Neural progenitor cell (in vitro differentiated cells): ENCODE measurements around the gene MYLK. TPM values are rescaled to one million over a fixed set of nuclear protein-coding genes. Genes with fewer than 3 reads are reported as not detected.

ENCODE experiments used
- DNase-seq: peaks from one replicate; pipeline ENCODE4 v3.0.0-alpha.2; 2016; ENCODE audit warnings: low spot score
- H2AFZ ChIP-seq: fragments of 200-600 bp; sonication (generic); replicated peaks from 2 replicates; pipeline ENCODE4 v1.6.1; 2016; ENCODE audit warnings: antibody characterized with exemption
- H3F3A ChIP-seq: fragments of 200-600 bp; sonication (generic); 2 replicates; pipeline ENCODE4 v1.6.1; 2016; ENCODE audit warnings: antibody characterized with exemption, low read depth
- H3K27ac ChIP-seq: fragments of 200-600 bp; sonication (generic); 2 replicates; pipeline ENCODE4 v1.5.1; 2016; ENCODE audit warnings: mild to moderate bottlenecking
- H3K27me3 ChIP-seq: fragments of 200-600 bp; sonication (generic); 2 replicates; pipeline ENCODE4 v1.6.1; 2016; ENCODE audit warnings: mild to moderate bottlenecking, moderate library complexity
- H3K36me3 ChIP-seq: fragments of 200-600 bp; sonication (generic); 2 replicates; pipeline ENCODE4 v1.5.1; 2016
- H3K4me1 ChIP-seq: fragments of 200-600 bp; sonication (generic); 2 replicates; pipeline ENCODE4 v1.6.1; 2016; ENCODE audit warnings: mixed run types
- H3K4me2 ChIP-seq: fragments of 200-600 bp; sonication (generic); 2 replicates; pipeline ENCODE4 v1.6.1; 2016
- H3K4me3 ChIP-seq: fragments of 200-600 bp; sonication (generic); 2 replicates; pipeline ENCODE4 v1.5.1; 2016
- H3K79me2 ChIP-seq: fragments of 200-600 bp; sonication (generic); 2 replicates; pipeline ENCODE4 v1.6.1; 2016; ENCODE audit warnings: low read depth
- H3K9ac ChIP-seq: fragments of 200-600 bp; sonication (generic); 2 replicates; pipeline ENCODE4 v1.6.1; 2016
- H3K9me3 ChIP-seq: fragments of 200-600 bp; sonication (generic); 2 replicates; pipeline ENCODE4 v1.5.1; 2016; ENCODE audit warnings: low read depth
- H4K20me1 ChIP-seq: fragments of 200-600 bp; sonication (generic); 2 replicates; pipeline ENCODE4 v1.6.1; 2016; ENCODE audit warnings: low read depth
- H3K27ac Mint-ChIP-seq: 3 replicates; pipeline ENCODE4 v1.8.0; 2021; ENCODE audit warnings: mixed read lengths
- H3K27me3 Mint-ChIP-seq: 2 replicates; pipeline ENCODE4 v1.8.0; 2022; ENCODE audit warnings: low read depth, mild to moderate bottlenecking, inconsistent platforms, moderate library complexity, mixed read lengths; ENCODE audit not compliant: insufficient read depth
- H3K36me3 Mint-ChIP-seq: 3 replicates; pipeline ENCODE4 v1.8.0; 2021; ENCODE audit warnings: mixed read lengths
- H3K4me1 Mint-ChIP-seq: 3 replicates; pipeline ENCODE4 v1.8.0; 2021; ENCODE audit warnings: mixed read lengths
- H3K4me3 Mint-ChIP-seq: 3 replicates; pipeline ENCODE4 v1.8.0; 2021; ENCODE audit warnings: mild to moderate bottlenecking, moderate library complexity, mixed read lengths
- H3K9me3 Mint-ChIP-seq: 3 replicates; pipeline ENCODE4 v1.8.0; 2020; ENCODE audit warnings: mixed read lengths
- EZH2 ChIP-seq: fragments of 200-600 bp; sonication (generic); IDR thresholded peaks from 2 replicates; pipeline ENCODE4 v1.6.1; 2017; ENCODE audit warnings: antibody characterized with exemption, mild to moderate bottlenecking, moderate library complexity
- EZH2phosphoT487 ChIP-seq: fragments of 200-600 bp; sonication (generic); IDR thresholded peaks from 2 replicates; pipeline ENCODE4 v1.6.1; 2017; ENCODE audit warnings: antibody characterized with exemption
- total RNA-seq: library from RNA; depleted of rRNA; stranded (reverse); fragments of >200 nt; gene quantifications from 2 replicates; pipeline ENCODE4 v1.2.3, GENCODE V29; 2015; ENCODE audit warnings: low replicate concordance
- TF ChIP-seq, protein P1 (sequence below): fragments of 200-600 bp; sonication (generic); IDR thresholded peaks from 2 replicates; pipeline ENCODE4 v1.5.1; 2017; ENCODE audit warnings: antibody characterized with exemption, mild to moderate bottlenecking

The MYLK gene
- total RNA-seq, 1 donor from 2014 or later: 28.4 TPM

DNA sequence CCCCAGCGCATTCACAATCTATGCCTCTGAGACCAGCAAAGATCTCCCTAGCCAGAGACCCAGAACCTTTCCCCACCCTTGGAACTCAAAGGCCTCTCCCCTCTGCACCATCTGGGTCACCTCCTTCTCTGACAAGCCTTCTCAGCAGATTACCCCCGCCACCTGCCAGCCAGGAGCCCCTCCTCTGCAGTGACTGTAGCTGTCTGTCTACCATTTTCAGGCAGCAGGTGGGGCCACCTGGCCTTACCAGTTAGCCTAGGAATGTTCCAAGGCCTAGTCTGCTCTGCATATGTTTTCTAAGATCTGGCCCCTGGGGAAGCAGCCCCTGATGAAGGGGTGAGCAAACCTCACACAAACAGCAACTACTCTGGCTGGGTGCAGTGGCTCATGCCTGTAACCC lies 2.4 kb downstream of the MYLK start:
- H3F3A ChIP-seq: peaks cover 32% of the 10 kb centered on the region
- H3K9ac ChIP-seq: no peak overlapping the region
- DNase-seq: no peak
- Mint-ChIP-seq H3K4me1 (peaks cover 52% of the 10 kb centered on the region), H3K4me3 (peak overlapping the region; percentile 57), H3K27ac (peak overlapping the region; percentile 43), H3K36me3 (peaks cover 12% of the 10 kb centered on the region), H3K27me3 (peaks cover 4% of the 10 kb centered on the region), H3K9me3 (no peaks in the 10 kb centered on the region)
- no peaks in the 10 kb centered on the region for H3K9me3 ChIP-seq
- no peak overlapping the region for H3K27ac ChIP-seq
- peak overlapping the region; percentile 39 for H3K4me2 ChIP-seq
- H3K79me2 ChIP-seq: peaks cover 17% of the 10 kb centered on the region
- no peaks in the 10 kb centered on the region for H4K20me1 ChIP-seq
- TF ChIP-seq EZH2: no peak
- TF ChIP-seq, protein P1, sequence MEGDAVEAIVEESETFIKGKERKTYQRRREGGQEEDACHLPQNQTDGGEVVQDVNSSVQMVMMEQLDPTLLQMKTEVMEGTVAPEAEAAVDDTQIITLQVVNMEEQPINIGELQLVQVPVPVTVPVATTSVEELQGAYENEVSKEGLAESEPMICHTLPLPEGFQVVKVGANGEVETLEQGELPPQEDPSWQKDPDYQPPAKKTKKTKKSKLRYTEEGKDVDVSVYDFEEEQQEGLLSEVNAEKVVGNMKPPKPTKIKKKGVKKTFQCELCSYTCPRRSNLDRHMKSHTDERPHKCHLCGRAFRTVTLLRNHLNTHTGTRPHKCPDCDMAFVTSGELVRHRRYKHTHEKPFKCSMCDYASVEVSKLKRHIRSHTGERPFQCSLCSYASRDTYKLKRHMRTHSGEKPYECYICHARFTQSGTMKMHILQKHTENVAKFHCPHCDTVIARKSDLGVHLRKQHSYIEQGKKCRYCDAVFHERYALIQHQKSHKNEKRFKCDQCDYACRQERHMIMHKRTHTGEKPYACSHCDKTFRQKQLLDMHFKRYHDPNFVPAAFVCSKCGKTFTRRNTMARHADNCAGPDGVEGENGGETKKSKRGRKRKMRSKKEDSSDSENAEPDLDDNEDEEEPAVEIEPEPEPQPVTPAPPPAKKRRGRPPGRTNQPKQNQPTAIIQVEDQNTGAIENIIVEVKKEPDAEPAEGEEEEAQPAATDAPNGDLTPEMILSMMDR: no peak
- no peak for TF ChIP-seq EZH2phosphoT487
- H3K4me3 ChIP-seq: no peak overlapping the region
- H2AFZ ChIP-seq: no peak overlapping the region
- peaks cover 5% of the 10 kb centered on the region for H3K27me3 ChIP-seq
- no peaks in the 10 kb centered on the region for H3K36me3 ChIP-seq
- peaks cover 36% of the 10 kb centered on the region for H3K4me1 ChIP-seq

- Histone ChIP-seq H3K27ac (no peak overlapping the region), H3K4me1 (peaks cover 38% of the 10 kb centered on the region), H3F3A (peaks cover 32% of the 10 kb centered on the region), H2AFZ (no peak overlapping the region), H3K27me3 (peaks cover 5% of the 10 kb centered on the region), H3K4me2 (peak overlapping the region; percentile 54), H3K79me2 (peaks cover 17% of the 10 kb centered on the region), H3K9me3 (no peaks in the 10 kb centered on the region), H3K4me3 (no peak overlapping the region), H3K9ac (no peak overlapping the region), H3K36me3 (no peaks in the 10 kb centered on the region), H4K20me1 (no peaks in the 10 kb centered on the region)
- H3K4me1 Mint-ChIP-seq: peaks cover 52% of the 10 kb centered on the region
- H3K9me3 Mint-ChIP-seq: no peaks in the 10 kb centered on the region
- peaks cover 15% of the 10 kb centered on the region for H3K36me3 Mint-ChIP-seq
- peaks cover 4% of the 10 kb centered on the region for H3K27me3 Mint-ChIP-seq
- H3K27ac Mint-ChIP-seq: peak overlapping the region; percentile 43
- TF ChIP-seq, protein P1: peak; percentile 69
- TF ChIP-seq EZH2: no peak
- H3K4me3 Mint-ChIP-seq: peak overlapping the region; percentile 57
- DNase-seq: peak; percentile 56
These were observed 3.1 kb downstream of the MYLK start for GRCh38 chr3:123880998-123881561.

- Histone ChIP-seq H3K4me3 (no peak overlapping the region), H3K27ac (no peak overlapping the region), H3K36me3 (peaks cover 9% of the 10 kb centered on the region), H3F3A (peaks cover 18% of the 10 kb centered on the region), H3K9me3 (no peaks in the 10 kb centered on the region), H3K79me2 (peaks cover 17% of the 10 kb centered on the region), H3K27me3 (peaks cover 5% of the 10 kb centered on the region), H3K9ac (no peak overlapping the region), H3K4me2 (no peak overlapping the region), H2AFZ (no peak overlapping the region), H4K20me1 (no peaks in the 10 kb centered on the region), H3K4me1 (peaks cover 38% of the 10 kb centered on the region)
- Mint-ChIP-seq H3K4me3 (no peak overlapping the region), H3K27me3 (no peaks in the 10 kb centered on the region), H3K27ac (no peak overlapping the region), H3K9me3 (peaks cover 8% of the 10 kb centered on the region), H3K4me1 (peaks cover 43% of the 10 kb centered on the region), H3K36me3 (peaks cover 30% of the 10 kb centered on the region)
- TF ChIP-seq, protein P1: no peak
- TF ChIP-seq EZH2 (no peak), EZH2phosphoT487 (no peak)
- DNase-seq: no peak
These were observed 5.3 kb downstream of the MYLK start for GRCh38 chr3:123878807-123879206.
